Activated naive CD4-positive, alpha-beta T cell treated with anti-CD3 and anti-CD28 coated beads, Interleukin-2, amount 10 ng/mL, durations not matched to agents 7 days and 5 days (primary cell): Measurements from ENCODE around the gene CA7.

Source experiments
- CTCF ChIA-PET: fragments of 350-600 bp; sonication (Branson Sonifier 250); formaldehyde crosslinking; loops from one replicate; lab custom pipeline; 2021; ENCODE audit warnings: antibody characterized with exemption; lab: Charles Lee
- DNase-seq: peaks from one replicate; pipeline ENCODE4 v3.0.0-alpha.2; 2020
- H3K27ac Mint-ChIP-seq: one replicate; pipeline ENCODE4 v1.8.0; 2021; ENCODE audit warnings: mild to moderate bottlenecking, moderate library complexity, mixed read lengths
- H3K27me3 Mint-ChIP-seq: one replicate; pipeline ENCODE4 v1.8.0; 2021; ENCODE audit warnings: mild to moderate bottlenecking, mixed read lengths
- H3K36me3 Mint-ChIP-seq: one replicate; pipeline ENCODE4 v1.8.0; 2021; ENCODE audit warnings: mixed read lengths
- H3K4me1 Mint-ChIP-seq: one replicate; pipeline ENCODE4 v1.8.0; 2021; ENCODE audit warnings: mixed read lengths
- H3K4me3 Mint-ChIP-seq: one replicate; pipeline ENCODE4 v1.8.0; 2021; ENCODE audit warnings: mild to moderate bottlenecking, moderate library complexity, mixed read lengths
- H3K9me3 Mint-ChIP-seq: one replicate; pipeline ENCODE4 v1.8.0; 2021; ENCODE audit warnings: mixed read lengths

CA7 gene

DNA sequence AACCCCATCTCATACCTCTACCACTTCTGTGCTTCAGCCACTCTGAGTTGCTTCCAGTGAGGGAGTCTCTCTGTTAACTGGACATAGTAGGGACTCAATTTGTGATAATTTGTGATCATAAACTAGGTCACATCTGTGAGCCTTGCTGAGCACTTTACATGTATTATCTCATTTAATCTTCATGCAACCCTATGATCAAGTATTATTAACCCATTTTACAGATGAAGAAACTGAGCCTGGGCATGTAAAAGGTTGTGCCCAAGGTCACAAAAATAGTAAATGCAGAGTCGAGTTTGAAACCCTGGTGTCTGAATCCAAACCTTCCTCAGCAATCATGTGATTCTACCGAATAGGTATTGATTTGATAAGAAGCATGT, 54.7 kb downstream of the CA7 start:
- peaks cover 19% of the 10 kb centered on the region for H3K27me3 Mint-ChIP-seq
- CTCF ChIA-PET, result interaction anchor here (1.0 to 10.5 kb wide), 2 partner anchors 27 to 256 kb away, joined by 3 to 135 read pairs; partner anchors contain the start of gene RRAD
- no peak overlapping the region for H3K27ac Mint-ChIP-seq
- H3K4me1 Mint-ChIP-seq, result peaks cover 5% of the 10 kb centered on the region
- no peak overlapping the region for H3K4me3 Mint-ChIP-seq
- H3K36me3 Mint-ChIP-seq, result no peaks in the 10 kb centered on the region
- DNase-seq, result no peak
- no peaks in the 10 kb centered on the region for H3K9me3 Mint-ChIP-seq

DNA sequence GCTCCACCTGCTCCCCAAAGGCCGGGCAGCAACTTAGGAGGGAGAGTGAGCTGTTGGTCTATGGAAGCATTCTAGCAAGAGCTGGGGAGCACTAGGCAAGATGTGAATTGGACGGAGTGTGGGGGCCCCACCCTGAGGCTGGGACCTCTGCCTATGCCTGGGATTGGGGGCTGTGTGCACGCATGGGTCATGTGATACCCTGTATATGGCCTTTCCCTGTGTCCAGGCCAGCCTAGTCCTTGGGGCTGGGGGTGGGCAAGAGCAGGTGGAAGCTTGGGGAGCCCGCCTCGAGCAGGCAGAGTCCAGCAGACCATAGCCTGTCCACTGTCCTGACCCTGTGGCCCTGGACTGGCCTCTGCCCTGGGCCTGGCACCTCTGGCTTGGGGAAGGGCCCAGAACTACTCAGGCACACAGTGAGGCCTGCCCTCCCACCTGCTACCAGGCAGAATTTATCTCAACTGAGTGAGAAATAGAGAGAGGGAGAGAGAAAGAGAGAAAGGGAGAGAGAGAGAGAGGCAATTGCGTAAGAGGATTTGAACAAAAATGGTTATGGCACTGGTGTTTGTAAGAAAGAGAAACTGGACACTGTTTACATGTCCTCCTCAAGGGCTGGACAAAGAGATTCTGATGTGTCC, 55.2 kb downstream of the CA7 start:
- H3K27ac Mint-ChIP-seq, result no peak overlapping the region
- H3K4me3 Mint-ChIP-seq, result no peak overlapping the region
- H3K4me1 Mint-ChIP-seq, result peaks cover 3% of the 10 kb centered on the region
- H3K9me3 Mint-ChIP-seq, result no peaks in the 10 kb centered on the region
- DNase-seq, result no peak
- CTCF ChIA-PET, result interaction anchor here (10.5 kb wide), 1 partner anchor 26 kb away, joined by 135 read pairs; the partner anchor contains the start of gene RRAD
- H3K27me3 Mint-ChIP-seq, result peaks cover 19% of the 10 kb centered on the region
- H3K36me3 Mint-ChIP-seq, result no peaks in the 10 kb centered on the region

DNA sequence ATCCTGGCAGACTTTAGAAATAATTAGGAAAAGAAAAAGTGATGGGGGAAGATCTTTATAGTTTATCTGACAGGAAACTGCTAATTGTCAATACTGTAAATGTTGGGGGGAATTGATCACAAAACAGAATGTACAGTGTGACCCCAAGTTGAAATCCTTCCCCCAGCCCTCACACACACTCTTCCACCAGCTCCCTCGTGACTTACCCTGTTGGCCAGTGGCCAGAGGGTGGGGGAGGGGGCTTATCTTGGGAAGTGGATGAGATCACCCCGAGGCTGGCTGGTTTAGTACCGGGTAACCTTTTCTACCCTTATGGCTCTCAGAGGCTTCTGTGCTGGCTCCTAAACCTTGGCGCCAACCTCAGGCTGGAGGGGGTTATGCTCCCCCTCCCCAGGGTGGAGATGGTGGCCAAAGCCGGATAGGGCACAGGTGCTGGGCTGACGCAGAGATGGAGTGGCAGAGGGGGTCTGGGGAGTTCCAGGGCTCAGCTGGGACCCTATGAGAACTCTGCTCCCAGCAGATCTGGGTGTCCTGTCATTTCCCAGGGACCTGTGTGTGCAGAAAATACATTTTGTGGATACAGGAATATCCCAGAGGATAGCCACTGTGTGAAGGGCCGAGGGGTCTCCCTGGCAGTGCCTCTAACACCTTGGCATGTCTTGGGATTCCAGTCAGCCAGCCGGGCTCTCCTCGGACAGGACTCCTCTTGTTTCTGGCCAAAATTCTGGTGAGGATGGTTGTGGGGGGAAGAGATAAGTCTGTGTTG, 55.9 kb downstream of the CA7 start:
- no peak overlapping the region for H3K4me3 Mint-ChIP-seq
- H3K27me3 Mint-ChIP-seq, result peaks cover 20% of the 10 kb centered on the region
- no peak overlapping the region for H3K27ac Mint-ChIP-seq
- H3K36me3 Mint-ChIP-seq, result no peaks in the 10 kb centered on the region
- H3K4me1 Mint-ChIP-seq, result peaks cover 2% of the 10 kb centered on the region
- CTCF ChIA-PET, result interaction anchor here (1.0 to 10.5 kb wide), 2 partner anchors 10 to 26 kb away, joined by 3 to 135 read pairs; partner anchors contain the start of gene RRAD
- no peaks in the 10 kb centered on the region for H3K9me3 Mint-ChIP-seq
- DNase-seq, result no peak

DNA sequence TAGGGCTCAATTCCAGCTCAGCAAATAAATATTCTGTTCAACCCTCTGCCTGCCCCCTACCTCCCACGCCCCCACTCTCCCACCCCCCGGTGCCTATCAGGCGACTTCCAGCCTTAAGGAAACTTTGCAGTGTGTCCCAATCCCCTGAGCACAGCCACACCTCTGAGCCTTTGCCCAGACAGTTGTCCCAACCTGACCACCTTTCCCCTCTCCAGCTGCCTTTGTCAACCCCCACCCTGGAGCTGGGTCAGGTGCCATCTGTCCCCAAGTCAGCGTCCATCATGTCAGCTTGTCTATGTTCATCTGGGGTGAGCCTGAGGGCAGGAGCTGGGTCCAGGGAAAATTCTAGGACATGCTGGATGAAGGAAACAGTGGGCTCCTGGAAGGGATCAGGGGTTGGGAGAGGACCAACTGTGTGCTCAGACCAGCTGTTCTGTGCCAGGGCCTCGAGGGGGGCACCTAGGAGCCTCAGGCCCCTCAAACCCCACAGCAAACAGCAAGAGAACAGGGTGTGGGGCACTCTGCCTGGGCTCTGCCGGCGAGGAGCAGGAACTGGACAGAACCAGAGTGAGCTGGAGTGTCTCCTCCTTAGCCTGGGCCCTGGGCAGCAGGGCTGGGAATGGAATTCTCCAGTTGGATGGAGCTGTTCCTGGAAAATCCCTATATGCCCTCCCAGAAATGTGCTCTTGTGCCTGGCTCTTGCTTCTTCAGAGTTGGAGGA, 56.7 kb downstream of the CA7 start:
- H3K36me3 Mint-ChIP-seq, result no peaks in the 10 kb centered on the region
- CTCF ChIA-PET, result interaction anchor here (1.0 to 10.5 kb wide), 2 partner anchors 9 to 25 kb away, joined by 3 to 135 read pairs; partner anchors contain the start of gene RRAD
- no peak overlapping the region for H3K4me3 Mint-ChIP-seq
- DNase-seq, result no peak
- no peak overlapping the region for H3K27ac Mint-ChIP-seq
- no peaks in the 10 kb centered on the region for H3K9me3 Mint-ChIP-seq
- H3K27me3 Mint-ChIP-seq, result peaks cover 23% of the 10 kb centered on the region
- peaks cover 5% of the 10 kb centered on the region for H3K4me1 Mint-ChIP-seq

DNA sequence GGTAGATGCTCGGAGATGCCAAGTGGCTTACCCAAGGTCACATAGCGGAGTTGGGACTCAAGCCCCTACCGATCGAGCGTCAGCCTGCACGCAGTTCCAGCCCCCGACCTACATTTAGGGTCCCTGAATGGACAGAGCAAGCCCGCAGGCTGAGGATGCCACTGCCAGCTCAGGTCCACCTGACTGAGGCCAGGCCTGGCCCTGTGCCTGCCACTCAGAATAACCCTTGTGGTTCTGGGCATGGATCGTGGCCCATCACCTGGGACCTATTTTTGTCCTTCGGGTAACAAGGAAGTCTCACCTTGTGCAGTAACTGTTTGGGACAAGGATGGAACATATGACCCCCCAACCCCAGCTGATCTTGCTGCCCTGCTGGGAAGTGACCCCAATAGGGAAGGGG, 57.4 kb downstream of the CA7 start:
- Mint-ChIP-seq H3K27ac (no peak overlapping the region), H3K9me3 (no peaks in the 10 kb centered on the region), H3K27me3 (peaks cover 23% of the 10 kb centered on the region), H3K4me3 (no peak overlapping the region), H3K4me1 (peaks cover 12% of the 10 kb centered on the region), H3K36me3 (no peaks in the 10 kb centered on the region)
- CTCF ChIA-PET, result interaction anchor here (10.5 kb wide), 1 partner anchor 24 kb away, joined by 135 read pairs; the partner anchor contains the start of gene RRAD
- DNase-seq, result no peak

DNA sequence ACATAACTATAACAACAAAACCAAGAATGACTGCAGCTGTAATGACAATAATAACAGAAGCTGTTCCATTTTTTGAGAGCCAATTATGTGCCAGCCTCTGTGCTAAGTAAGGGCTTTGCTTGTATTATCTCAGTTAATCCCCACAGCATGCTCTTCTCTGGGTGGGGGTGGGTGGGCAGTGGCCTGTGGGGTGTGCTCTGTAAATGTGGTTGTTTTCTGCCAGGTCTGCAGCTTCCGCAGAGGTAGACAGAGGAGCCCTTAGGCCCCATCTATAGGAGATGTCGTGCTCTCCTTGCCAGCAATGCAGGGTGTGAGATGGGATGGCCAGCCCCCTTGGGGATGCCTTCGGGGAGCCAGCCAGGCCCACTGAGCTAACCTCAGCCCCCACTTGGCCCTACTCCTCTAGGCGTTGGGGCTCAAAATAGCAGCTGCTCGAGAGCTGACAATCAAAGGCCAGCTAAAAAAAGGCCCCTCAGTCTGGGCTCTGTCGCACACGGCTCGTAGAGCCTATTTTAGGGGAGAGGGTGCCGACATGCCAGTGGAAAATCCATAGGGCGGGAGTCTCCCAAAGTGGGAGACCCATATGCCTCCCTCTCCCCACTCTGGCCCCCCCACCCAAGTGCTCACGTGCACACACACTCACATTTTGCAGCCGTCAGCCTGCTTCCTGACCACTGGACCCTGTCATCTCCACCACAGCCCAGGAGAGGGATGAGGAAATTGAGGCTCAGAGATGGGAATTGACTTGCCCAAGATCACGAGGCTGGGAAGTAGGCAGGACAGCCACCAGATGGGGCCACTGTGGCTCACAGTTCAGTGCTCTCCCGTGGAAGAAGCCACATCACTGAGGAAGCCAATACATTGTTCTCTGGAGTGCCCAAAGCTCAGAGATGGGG, 58.7 kb downstream of the CA7 start:
- H3K27me3 Mint-ChIP-seq, result peaks cover 23% of the 10 kb centered on the region
- H3K27ac Mint-ChIP-seq, result no peak overlapping the region
- peaks cover 13% of the 10 kb centered on the region for H3K4me1 Mint-ChIP-seq
- CTCF ChIA-PET, result interaction anchor here (0.6 to 1.5 kb wide), 4 partner anchors 8 to 26 kb away, joined by 4 to 10 read pairs (median 6); no protein-coding TSS in a partner anchor
- no peak overlapping the region for H3K4me3 Mint-ChIP-seq
- no peak for DNase-seq
- no peaks in the 10 kb centered on the region for H3K36me3 Mint-ChIP-seq
- H3K9me3 Mint-ChIP-seq, result no peaks in the 10 kb centered on the region
